GM18511 (cell line): Measurements from ENCODE around the gene TBCC.

Source experiments
- ATAC-seq: cut with Tn5 transposase; IDR thresholded peaks from one replicate; pipeline ENCODE4 v1.9.1; 2021; ENCODE audit warnings: mild to moderate bottlenecking, moderate library complexity; ENCODE audit not compliant: unreplicated experiment

TBCC gene, protein sequence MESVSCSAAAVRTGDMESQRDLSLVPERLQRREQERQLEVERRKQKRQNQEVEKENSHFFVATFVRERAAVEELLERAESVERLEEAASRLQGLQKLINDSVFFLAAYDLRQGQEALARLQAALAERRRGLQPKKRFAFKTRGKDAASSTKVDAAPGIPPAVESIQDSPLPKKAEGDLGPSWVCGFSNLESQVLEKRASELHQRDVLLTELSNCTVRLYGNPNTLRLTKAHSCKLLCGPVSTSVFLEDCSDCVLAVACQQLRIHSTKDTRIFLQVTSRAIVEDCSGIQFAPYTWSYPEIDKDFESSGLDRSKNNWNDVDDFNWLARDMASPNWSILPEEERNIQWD

DNA sequence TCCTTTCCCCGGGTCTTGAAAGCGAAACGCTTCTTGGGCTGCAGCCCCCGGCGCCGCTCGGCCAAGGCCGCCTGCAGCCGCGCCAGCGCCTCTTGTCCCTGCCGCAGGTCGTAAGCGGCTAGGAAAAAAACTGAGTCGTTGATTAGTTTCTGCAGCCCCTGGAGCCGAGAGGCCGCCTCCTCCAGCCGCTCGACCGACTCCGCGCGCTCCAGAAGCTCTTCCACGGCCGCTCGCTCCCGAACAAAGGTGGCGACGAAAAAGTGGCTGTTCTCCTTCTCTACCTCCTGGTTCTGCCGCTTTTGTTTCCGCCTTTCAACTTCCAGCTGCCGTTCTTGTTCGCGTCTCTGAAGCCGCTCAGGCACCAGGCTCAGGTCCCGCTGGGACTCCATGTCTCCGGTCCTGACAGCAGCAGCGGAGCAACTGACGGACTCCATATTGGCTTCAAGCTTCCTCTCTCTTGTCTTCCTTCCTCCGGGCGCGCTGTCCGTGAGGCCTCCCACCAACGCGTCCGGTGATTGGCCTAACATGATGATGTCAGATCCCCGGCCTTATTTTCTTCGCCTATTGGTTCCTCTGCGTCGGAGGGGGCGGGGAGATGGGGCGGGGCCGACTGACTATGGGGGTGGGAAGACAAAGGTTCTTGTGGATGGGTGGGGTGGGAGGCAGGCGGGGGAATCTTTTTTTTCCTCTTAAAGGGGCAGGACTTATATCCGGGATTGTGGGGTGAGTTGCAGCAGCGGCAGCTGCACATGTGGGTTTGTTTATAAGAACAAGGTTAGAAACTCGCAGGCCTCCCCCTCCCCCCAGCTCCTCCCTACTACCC is at the start of gene TBCC:
TBCC (minus strand) TSS at position 464 of the 823 bp plus-strand sequence; CDS start at position 434, 30 bp downstream.
- ATAC-seq, result peak; percentile 79

DNA sequence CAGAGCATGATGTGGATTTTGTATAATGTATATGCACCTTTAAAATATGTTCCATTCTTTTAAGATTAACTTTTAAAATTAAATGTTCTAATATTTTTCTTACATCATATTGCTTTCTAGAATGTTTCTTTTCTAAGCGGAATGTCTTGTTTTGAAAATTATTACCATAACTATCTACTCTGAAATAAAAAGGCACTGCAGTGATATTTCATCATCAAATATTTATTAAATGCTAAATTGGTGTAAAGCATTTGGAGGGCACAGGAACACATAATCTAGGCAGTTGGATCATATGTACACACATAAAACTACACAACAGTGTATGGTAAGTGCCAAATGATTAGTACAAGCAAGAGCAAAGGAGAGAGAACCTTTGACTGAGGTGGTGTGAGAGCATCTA is 49.7 kb upstream of the TBCC start:
- ATAC-seq, result no peak

DNA sequence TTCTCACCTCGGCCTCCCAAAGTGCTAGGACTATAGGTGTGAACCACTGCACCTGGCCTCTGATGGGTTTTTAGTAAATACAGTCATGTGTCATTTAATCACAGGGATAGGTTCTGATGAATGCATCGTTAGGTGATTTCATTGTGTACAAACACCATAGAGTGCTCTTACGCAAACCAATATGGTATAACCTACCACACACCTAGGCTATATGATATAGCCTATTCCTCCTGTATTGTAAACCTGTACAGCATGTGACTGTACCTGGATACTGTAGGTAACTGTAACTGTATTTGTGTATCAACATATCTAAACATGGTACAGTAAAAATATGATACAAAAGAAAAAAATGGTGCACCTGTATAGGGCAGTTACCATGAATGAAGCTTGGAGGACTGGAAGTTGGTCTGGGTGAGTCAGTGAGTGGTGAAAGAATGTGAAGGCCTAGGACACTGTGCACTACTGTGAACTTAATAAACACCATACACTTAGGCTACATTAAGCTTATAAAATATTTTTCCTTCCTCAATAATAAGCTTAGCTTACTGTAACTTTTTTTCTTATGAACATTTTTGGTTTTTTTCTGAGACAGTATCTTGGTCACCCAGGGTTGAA is 45.9 kb upstream of the TBCC start:
- no peak for ATAC-seq

DNA sequence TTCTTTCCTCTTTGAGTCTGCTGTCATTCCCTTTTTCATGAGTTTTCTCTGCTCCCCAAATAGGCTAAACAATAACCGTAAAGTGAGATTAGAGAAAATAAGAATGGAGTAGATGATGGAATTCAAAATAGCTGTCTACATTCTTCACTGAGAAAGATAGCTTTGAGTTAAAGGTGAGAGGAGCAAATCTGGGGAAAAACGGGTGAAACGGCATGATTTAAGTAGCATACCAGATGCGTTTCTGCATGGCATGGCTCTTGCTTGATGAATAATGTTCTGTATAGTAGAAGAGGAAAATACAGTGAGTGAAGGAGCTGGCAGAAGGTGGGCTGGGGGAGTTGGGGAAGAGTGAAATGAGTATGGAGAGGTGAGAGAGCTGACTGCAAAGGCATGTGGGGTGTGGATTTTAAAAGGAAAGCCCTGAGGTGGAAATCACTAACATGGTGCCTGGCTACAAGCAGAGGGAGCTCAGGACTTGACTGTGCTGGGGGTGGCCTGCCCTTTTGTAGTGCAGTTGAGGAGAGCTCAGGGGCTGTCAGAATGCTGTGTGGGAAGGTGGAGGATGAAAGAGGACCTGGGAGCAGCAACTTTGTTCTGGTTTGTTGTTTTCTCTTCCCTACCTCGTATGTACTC is 44.8 kb upstream of the TBCC start:
- ATAC-seq, result no peak

DNA sequence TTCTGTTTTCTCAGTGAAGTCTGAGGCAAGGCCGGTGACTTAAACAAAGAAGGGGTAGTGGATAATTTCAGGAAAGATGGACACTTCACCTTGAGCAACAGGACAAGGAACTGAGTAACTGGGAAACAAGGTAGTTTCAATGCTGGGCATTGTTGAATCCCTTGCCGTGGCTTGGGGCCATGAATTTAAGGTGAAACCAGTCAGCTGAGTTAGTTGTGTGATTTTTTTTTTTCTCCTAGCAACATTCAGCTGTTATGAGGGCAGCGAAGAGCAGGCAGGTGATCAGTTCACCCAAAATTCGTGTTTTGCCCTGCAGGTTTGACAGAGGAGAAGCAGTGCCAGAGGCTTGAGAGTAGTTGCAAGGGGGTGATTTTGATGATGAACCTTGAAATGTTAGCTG is 42.8 kb upstream of the TBCC start:
- no peak for ATAC-seq

DNA sequence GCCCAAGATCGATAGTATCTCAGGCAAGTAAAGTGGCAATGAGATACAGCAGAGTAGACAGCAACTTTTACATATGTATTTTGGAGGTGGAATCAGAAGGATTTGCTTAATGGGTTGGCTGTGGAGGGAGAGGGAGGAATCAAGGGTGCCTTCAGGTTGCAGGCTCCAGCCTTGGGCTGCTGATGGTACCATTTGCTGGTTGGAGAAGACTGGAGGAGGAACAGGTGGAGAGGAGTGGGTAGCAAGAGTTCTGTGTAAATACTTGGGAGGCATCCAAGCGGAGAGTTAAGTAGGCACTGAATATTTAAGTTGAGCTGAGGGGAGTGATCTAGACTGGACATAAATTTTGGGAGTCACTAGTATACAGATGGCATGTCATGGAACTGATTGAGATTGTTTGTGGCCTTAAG is 41.2 kb upstream of the TBCC start:
- no peak for ATAC-seq

DNA sequence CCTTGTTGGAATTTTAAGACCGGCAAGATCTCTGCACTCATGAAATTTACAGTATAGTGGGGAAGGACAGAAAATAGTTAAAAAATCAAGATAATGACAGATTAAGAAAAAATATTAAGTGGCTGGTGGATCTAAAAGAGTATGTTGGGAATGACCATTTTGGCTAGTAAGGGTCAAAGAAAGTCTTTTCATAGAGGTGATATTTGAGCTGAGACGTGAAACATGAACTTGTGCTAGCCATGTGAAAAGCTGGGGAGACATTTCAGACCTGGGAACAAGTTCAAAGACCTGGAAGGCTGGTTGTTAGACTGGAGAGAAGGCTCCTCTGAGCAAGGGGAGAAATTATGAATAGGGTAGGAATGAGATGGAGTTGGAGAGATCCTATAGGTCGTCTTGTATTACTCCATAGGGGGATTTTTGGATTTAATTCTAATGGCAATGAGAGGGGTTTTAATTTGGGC is 40.7 kb upstream of the TBCC start:
- no peak for ATAC-seq

DNA sequence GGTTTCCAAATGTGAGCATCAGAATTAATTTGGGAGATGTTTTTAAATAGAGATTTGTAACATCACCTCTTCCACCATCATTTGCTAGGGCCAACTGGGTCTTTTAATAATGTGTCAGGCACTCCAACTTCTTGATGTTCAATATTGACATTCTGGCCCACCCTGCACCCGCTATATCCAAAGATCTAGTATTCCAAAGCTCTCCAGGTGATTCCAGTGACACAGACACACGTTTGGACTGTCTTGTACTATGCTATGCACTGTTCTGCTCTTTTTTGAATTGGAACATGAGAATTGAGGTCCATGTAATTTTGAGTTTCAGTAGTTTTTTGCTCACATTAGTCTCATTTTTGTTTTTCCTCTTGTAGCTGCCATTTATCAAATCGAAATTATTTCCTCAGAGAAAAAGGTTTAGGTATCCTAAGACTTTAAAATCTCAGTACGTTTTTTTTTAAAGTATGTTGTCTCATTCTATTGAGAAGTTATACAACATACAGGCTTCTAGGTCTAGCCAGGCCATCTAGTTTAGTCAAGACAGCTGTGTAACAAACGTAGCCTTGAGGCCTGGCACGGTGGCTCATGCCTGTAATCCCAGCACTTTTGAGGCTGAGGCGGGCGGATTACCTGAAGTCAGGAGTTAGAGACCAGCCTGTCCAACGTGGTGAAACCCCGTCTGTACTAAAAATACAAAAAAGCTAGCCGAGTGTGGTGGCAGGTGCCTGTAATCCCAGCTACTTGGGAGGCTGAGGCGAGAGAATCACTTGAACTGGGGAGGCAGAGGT is 39.0 kb upstream of the TBCC start:
- ATAC-seq, result no peak

DNA sequence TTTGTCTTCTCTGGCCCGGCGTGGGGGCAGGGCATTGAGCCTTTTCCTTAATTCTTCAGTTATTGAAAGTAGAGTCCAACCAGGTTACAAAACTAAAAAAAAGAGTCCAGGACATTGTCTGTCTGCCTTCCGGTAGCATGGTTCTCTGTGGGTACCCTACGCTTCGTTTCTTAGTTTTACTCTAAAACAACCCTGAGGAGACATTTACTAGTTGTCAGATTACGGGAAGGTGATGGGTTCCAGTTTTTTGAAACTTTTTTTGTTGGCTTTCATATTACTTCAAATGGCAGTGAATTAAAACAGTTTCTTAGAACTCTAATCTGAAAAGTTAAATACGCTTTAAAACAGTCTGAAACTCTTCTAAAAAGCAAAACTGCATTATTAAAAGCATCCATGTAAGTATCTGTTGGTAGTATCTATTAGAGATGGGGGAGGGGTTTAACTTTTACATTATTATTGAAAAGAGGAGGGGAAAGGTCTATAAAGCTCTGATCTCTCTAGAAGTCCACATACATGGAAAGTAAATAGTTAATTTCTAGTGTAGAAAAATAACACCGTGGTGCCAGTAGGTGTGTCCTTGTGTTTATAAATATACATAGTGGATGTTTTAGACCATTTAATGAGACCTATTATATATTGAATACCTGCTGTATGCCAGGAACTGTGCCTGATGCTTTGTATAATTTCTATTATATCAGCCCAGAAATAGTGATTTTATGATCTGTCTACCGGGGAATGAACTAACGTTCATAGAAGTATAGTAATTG is 38.2 kb upstream of the TBCC start:
- no peak for ATAC-seq

DNA sequence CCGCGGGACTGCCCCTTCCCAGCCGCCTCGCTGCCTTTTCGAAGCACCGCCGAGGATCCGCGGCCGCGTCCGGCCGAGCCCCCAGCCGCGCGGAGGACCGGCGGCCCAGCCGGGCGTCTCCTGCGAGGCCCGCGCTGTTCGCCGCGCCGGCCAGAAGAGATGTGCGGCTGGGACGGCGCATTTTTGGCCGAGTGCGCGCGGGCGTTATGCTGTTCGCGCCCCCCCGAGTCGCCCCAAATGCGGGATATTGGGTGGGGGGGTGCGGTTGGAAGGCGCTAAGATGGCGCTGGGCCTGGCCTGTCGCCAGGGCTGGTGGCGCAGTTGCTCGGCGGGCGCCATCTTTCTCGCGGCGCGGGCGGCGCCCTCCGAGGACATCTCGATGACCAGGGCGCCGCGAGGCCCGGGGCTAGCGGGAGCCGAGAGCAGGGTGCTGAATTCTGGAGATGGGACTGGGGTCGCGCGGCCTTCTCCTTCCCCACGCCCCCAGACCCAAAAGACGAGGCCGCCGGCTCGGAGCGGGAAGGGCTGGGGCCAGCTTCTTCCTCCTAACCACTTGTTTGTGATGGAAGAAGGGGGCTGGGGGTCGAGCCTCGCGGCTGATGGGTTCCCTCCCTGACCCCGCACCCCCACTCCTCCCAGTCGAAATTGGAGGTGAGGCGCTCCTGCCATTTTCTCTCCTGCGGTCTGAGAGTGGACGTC is 37.4 kb upstream of the TBCC start:
- ATAC-seq, result peak; percentile 51

DNA sequence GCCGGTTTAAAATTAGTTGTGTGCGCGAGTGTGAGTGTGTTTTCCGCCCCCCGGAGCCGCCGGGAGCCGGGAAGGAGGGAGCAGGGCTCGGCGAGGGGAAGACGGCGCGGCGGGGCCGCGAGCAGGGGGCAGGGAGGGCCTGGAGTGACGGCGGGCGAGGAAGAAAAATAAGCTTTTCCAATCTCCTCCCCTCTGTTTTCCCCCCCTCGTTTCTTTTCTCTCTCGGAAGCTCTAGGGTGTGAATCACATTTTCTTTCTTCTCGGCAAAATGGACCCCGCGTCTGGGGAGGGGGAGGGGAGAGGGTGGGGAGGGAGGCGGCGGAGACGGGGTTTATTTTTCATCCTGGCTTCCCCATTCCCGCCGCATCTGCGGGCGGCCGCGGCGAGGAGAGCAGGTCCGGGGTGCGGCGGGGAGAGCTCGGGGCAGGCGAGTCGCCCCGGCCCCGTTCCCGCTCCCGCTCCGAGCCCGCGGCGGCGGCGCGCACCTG is 36.8 kb upstream of the TBCC start:
- peak; percentile 27 for ATAC-seq

DNA sequence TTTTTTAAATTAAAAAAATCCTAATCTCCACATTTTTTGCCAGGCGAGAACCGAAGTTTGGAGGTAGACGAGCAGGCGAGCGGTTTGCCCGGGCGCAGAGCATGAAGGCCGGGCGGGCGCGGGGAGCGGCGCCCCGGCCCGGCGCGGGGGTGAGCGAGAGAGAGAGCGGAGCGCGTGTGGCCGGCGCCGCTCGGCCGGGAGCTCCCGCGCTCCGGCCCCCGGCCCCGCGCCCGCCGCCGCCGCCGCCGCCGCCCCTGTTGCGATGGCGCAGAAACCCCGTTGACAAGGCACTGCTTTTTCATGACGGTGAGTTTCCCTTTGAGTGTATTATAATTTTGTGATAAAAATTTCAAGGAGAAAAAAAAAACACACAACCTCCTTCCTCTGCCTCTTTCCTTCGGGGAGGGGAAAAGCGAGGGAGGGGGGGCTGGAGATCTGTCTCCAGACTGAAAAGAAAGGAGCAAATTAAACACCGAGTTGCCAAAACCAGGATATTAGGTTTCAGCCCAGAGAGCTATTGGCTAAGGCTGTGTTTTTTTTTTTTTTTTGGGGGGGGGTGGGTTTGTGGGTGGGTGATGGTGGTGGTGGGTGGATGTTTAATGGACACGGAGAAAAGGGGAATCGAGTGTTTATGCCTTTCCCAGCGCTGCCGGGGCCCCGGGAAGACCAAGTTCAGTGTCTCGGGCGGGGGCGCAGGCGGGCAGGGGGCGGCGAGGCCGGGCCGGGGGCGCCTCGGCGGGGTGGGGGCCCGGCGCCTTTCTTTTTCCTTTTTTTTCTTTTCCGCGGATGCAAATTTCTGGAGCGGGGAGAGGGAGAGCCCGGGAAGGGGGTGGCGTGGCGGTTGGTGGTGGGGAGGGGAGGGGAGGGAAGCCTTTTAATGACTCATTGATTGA is 36.1 kb upstream of the TBCC start, which contains the start of gene BICRAL:
BICRAL (plus strand) TSS at position 257 of the 893 bp plus-strand sequence. CDS start 39,971 bp downstream, outside the sequence.
- no peak for ATAC-seq

DNA sequence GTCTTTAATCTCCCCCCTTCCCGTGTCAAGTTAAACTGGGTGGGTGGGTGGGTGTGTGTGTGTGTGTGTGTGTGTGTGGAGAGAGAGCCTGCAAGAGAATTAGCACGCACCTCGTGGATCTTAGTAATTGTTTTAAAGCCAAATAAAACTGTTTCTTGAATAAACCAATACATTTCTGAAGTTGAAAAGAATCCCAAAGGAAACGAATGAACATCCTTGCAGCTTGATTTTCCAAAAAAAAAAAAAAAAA is 35.6 kb upstream of the TBCC start:
- ATAC-seq, result no peak

DNA sequence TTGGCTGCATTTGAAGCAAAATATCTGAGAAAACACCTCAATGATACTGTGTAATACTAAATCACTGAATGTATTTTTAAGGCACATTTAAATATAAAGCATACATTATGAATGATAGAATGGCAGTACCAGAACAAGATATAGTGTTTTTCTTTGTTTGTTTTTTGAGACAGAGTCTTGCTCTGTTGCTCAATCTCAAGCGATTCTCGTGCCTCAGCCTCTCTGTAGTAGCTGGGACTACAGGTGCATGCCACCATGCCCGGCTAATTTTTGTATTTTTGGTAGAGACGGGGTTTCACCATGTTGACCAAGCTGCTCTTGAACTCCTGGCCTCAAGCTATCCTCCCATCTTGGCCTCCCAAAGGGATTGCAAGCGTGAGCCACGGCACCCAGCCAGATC is 33.6 kb upstream of the TBCC start:
- no peak for ATAC-seq

DNA sequence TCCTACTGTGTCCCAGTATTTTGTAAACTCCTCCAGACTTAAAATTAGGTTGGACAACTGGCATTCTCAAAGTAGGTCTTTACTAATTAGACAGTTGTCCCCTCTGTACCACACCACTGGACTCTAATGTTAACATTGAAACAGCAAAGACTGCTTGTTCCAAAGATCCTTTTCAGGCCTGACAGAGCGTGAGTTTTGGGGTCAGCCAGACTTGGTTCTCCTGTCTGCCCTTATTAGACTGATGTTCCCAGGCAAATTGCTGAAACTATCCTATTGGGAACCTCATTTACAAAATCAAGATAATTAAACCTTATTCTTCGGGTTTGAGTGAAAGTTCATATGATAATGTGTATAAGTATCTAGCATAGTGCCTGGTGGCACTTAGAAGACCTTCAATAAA is 32.2 kb upstream of the TBCC start:
- ATAC-seq, result no peak

DNA sequence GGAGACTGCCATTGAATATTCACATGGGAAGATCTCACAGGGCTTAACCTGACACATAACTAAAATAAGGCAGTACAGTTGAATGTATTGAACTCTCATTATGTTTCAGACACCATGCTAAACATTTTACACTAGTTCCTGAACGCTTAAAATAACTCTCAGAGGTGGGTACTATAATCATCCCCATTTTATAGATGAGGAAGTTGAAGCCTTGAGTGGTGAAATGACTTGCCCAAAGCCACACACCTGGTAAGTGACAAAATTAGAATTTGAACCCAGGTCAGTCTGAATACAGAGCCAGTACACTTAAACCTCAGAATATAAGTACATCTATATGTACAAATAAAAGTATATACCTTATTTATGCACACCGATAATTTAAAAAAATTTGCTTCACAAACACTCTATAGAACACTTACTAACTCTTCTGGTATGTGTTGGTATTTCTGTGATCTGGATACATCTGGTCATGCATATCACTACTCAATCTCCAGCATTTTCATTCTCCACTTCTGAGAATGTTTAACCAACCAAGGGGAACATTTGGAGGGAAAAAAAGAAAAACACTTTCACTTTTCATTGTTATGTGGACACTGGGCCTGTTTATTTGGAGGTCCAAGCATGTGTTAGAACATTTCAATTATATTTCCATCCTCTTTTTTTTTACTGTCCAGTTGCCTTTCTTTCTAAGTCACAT is 31.4 kb upstream of the TBCC start:
- no peak for ATAC-seq

DNA sequence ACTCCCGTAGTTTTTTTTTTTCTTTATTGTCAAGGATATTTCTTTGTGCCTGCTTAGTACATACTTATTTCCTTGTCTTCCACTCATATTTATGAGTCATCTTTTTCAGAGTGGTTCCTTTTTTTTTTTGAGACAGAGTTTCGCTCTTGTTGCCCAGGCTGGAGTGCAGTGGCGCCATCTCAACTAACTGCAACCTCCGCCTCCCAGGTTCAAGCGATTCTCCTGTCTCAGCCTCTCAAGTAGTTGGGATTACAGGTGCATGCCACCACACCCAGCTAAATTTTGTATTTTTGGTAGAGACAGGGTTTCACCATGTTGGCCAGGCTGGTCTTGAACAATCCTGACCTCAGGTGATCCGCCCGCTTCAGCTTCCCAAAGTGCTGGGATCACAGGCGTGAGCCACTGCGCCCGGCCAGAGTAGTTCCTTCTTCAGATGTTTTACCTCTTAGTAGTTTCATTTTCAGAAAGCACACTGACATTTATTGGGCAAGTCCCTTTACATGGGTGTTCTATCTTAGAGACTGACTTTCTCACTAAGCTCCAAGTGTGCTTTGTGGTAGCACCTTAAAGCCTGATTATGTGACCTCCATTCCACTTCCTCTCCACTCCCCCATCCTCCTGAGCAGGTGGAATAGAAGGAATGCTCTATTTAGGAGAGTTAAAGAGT is 29.1 kb upstream of the TBCC start:
- peak; percentile 59 for ATAC-seq
